Raji (cell line): Measurements from ENCODE around the gene C1QL2.

Source experiments
- POLR2A ChIP-seq: IDR thresholded peaks from 2 replicates; pipeline ENCODE4 v1.6.1; 2011; ENCODE audit warnings: low read depth, low read length, control low read depth; ENCODE audit not compliant: insufficient read depth

Gene C1QL2

DNA sequence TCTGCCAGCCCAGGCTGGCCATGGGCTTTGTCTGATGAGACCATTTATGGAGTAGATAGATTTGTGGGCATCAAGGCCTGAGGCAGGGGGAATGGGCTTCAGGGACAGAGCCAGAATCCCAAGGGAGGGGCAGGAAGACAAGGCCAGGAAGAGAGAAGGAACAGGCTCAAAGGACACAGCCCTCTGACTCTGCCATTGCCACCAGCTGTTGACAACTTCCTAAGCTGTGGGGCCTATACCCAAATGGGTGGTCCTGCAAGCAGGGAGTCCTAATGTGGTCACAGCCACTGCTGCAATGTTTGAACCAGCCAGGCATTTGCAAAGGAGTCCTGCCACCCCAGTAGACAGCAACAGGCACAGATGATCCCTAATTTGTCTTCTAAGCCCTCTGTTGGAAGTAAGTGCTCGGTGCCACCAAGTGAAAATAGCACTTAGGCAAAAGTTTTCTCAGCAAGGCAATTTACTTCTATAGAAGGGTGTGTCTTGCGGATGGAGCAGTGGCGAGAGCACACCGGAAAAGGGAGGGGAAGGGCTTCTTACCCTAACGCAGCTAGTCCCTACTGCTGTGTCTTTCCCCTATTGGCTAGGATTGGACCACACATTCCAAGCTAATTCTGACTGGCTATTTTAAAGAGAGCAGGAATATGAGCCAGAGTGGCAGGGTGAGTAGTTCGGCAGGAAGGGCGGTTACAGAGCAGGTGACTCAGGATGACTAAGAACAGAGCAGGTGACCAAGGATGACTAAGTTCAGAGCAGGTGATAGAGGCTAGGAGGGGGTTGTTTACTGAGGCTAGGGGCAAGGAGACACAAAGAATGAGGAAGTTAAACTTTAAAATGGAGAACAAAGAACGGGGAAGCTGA, 47.2 kb downstream of the C1QL2 start:
- no peak for TF ChIP-seq POLR2A

DNA sequence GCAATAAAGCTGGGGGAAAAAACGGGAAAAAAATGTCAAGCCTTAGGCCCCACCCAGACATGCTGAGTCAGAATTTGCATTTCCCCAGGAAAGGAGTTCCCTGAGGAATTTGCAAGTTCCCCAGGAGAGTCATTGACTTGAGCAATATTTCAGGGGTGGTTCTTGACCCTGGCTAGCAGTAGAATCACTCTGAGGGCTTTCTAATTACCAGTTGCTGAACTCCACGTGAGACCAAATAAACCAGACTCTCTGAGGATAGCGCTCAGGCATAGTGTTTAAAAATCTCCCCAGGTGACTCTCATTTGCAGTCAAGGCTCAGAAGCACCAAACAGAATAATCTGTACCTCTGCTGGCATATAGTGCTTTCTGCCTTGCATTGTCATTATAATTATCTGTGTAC, 48.7 kb downstream of the C1QL2 start:
- no peak for TF ChIP-seq POLR2A

DNA sequence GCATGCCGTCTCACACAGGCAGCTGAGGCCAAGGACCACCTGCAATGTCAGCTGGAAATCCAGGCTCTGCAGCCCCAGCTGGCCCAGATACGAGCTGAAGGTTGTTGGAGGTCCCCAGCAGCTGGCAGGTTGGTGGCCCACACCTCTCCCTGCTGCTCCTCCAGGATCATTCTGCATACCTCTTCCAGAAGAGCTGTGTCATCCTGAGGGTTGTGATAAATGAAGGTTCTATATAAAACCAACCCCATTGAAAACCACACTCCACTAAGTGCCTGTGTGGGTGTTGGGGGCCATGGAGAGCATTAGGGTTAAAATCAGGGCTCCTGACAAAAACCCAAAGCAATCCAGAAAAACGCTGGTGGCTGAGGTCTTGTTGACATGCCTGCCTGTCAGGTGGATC, 50.4 kb downstream of the C1QL2 start:
- TF ChIP-seq POLR2A: no peak

DNA sequence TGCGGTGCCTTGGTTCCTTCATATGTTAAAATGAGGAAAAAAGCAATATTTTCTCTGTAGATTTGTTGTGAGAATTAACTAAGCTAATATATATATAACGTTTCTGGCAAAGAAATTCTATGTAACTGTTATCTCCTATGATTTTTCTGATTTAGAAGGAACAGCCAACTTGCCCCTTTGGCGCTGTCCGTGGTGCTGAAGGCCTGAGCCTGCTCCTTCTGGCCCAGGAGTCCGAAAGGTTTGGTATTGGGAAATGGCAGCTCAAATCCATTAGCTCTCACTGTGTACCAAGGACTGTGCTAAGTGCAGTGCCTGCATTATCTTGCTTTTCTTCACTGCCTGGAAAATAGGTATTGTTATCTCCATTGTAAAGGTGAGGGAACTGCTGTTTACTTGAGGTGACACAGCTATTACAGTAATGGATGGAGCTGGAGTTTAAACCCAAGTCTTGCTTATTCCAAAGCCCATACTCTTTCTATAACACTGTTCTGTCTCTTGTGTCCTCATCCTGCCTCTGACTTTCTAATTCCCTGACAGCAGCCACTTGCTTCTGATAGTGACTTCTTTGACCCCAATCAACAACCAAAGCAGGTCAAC, 52.2 kb downstream of the C1QL2 start:
- TF ChIP-seq POLR2A: no peak
